K562 (cell line): ENCODE measurements around the gene KIR3DL1. TPM values are rescaled to one million over a fixed set of nuclear protein-coding genes. Genes with fewer than 3 reads are reported as not detected.

Experiments used
- ATAC-seq: fragments of 200-7000 bp; cut with Tn5 transposase; 3 replicates; pipeline ENCODE4 v1.9.1; 2020; ENCODE audit warnings: moderate library complexity
- BruUV-seq: library from RNA; stranded (reverse); fragments of 400-500 nt; replicated peaks from 2 replicates; lab custom pipeline; 2021; lab: Mats Ljungman, UMichigan
- CTCF ChIA-PET: fragments of 300-600 bp; formaldehyde crosslinking; extraction: SDS; loops from one replicate; lab custom pipeline; 2021; ENCODE audit warnings: low intra/inter-chr PET ratio; lab: Yijun Ruan, JAX
- POLR2A ChIA-PET: fragments of 300-600, 350-650 bp; sonication (Branson Sonifier 250); formaldehyde crosslinking; extraction: SDS; loops from one replicate; lab custom pipeline; 2021; ENCODE audit warnings: antibody characterized with exemption, inconsistent platforms; lab: Yijun Ruan, JAX
- DNase-seq, 4 experiments: peaks; one replicate each; pipeline versions ENCODE4 v3.0.0 to v3.0.0-alpha.2; 2011 to 2018; ENCODE audit warnings: low spot score in 3 of 4, mixed read lengths in 3 of 4; ENCODE audit errors: extremely low read depth in 1 of 4
- FAIRE-seq: peaks from 2 replicates; lab custom pipeline; 2011; peaks lifted over from hg19 to GRCh38; lab: Jason Lieb, UNC
- H2AFZ ChIP-seq: 2 replicates; pipeline ENCODE4 v1.6.0; 2011; ENCODE audit warnings: low read depth, low read length, control low read depth, inconsistent platforms
- H3K27ac ChIP-seq: fragments of 200-600 bp; 3 replicates; pipeline ENCODE4 v1.8.0; 2011; ENCODE audit warnings: low read depth, mild to moderate bottlenecking, control low read depth, inconsistent platforms, low read length, moderate library complexity, mixed read lengths; ENCODE audit errors: extremely low read depth
- H3K27me3 ChIP-seq, 2 experiments: fragments of 300-600 bp in 1 of 2; 2 replicates in 1 of 2; 3 replicates in 1 of 2; pipeline versions ENCODE4 v1.6.0 to v1.8.0; 2011; ENCODE audit warnings: inconsistent platforms in 2 of 2, low read length in 2 of 2, mild to moderate bottlenecking in 1 of 2, mixed read lengths in 1 of 2, moderate library complexity in 1 of 2; ENCODE audit not compliant: control insufficient read depth in 2 of 2, insufficient read depth in 2 of 2
- H3K36me3 ChIP-seq: fragments of 300-600 bp; 3 replicates; pipeline ENCODE4 v1.8.0; 2011; ENCODE audit warnings: mild to moderate bottlenecking, low read length, inconsistent platforms; ENCODE audit not compliant: control insufficient read depth, insufficient read depth
- H3K4me1 ChIP-seq, 2 experiments: fragments of 200-600 bp in 1 of 2; replicated peaks in 1 of 2; 2 replicates in 1 of 2; 3 replicates in 1 of 2; pipeline versions ENCODE4 v1.5.1 to v1.8.0; 2011; ENCODE audit warnings: inconsistent platforms in 2 of 2, low read length in 2 of 2, mild to moderate bottlenecking in 1 of 2, mixed read lengths in 1 of 2, moderate library complexity in 1 of 2; ENCODE audit not compliant: control insufficient read depth in 2 of 2, insufficient read depth in 2 of 2
- H3K4me2 ChIP-seq: 2 replicates; pipeline ENCODE4 v1.6.1; 2011; ENCODE audit warnings: low read length, control low read depth, inconsistent platforms, mixed read lengths; ENCODE audit not compliant: insufficient read depth
- H3K4me3 ChIP-seq: fragments of 200-600 bp; sonication (generic), shearing (Covaris generic); 2 replicates; pipeline ENCODE4 v1.5.1; 2016; ENCODE audit warnings: control low read depth, inconsistent platforms
- H3K79me2 ChIP-seq: fragments of 200-600 bp; 3 replicates; pipeline ENCODE4 v1.8.0; 2011; ENCODE audit warnings: low read length, inconsistent platforms; ENCODE audit not compliant: control insufficient read depth, insufficient read depth
- H3K9ac ChIP-seq, 2 experiments: 2 replicates each; pipeline versions ENCODE4 v1.6.0 to v1.6.1; 2011; ENCODE audit warnings: low read depth in 2 of 2, low read length in 2 of 2, control low read depth in 1 of 2, inconsistent platforms in 1 of 2, mild to moderate bottlenecking in 1 of 2, mixed read lengths in 1 of 2; ENCODE audit not compliant: insufficient read depth in 1 of 2
- H3K9me1 ChIP-seq: one replicate; pipeline ENCODE4 v1.6.0; 2011; ENCODE audit warnings: inconsistent platforms, mild to moderate bottlenecking, low read length, moderate library complexity; ENCODE audit not compliant: control insufficient read depth, insufficient read depth
- H3K9me3 ChIP-seq: replicated peaks from 2 replicates; pipeline ENCODE4 v1.5.1; 2011; ENCODE audit warnings: low read depth, low read length, inconsistent platforms; ENCODE audit not compliant: control insufficient read depth, insufficient read depth
- H4K20me1 ChIP-seq: replicated peaks from 2 replicates; pipeline ENCODE4 v1.6.1; 2011; ENCODE audit warnings: low read length, inconsistent platforms, mixed read lengths; ENCODE audit not compliant: control insufficient read depth, insufficient read depth
- GABPA ChIP-seq: fragments of 200-800 bp; sonication (Bioruptor generic); conservative IDR thresholded peaks from 2 replicates; pipeline ENCODE4 v1.6.1; 2016; ENCODE audit warnings: low read depth, missing genetic modification characterization, missing compliant biosample characterization
- GTF2F1 ChIP-seq: IDR thresholded peaks from 2 replicates; pipeline ENCODE4 v1.6.1; 2011; ENCODE audit warnings: low read depth, low read length, improper control_type of control experiment
- HES1 ChIP-seq: fragments of 450-650 bp; IDR thresholded peaks from 2 replicates; pipeline ENCODE4 v1.6.1; 2016; ENCODE audit warnings: low read depth, mild to moderate bottlenecking, moderate library complexity
- HMGN3 ChIP-seq: IDR thresholded peaks from 2 replicates; pipeline ENCODE4 v1.6.1; 2011; ENCODE audit warnings: borderline replicate concordance, low read depth, mild to moderate bottlenecking, mixed read lengths, low read length; ENCODE audit not compliant: insufficient read length; ENCODE audit errors: extremely low read depth
- MTA1 ChIP-seq: fragments of 450-650 bp; IDR thresholded peaks from 2 replicates; pipeline ENCODE4 v1.6.1; 2017; ENCODE audit warnings: borderline replicate concordance
- PCBP2 ChIP-seq: fragments of 200-400 bp; formaldehyde crosslinking; IDR thresholded peaks from 2 replicates; pipeline ENCODE4 v1.6.1; 2018; ENCODE audit warnings: low read length, low read depth, mild to moderate bottlenecking, moderate library complexity; ENCODE audit not compliant: poor library complexity, severe bottlenecking
- TOE1 ChIP-seq, 2 experiments: fragments of 450-650 bp in 1 of 2; sonication (generic) in 1 of 2; formaldehyde crosslinking in 1 of 2; IDR thresholded peaks; 2 replicates each; pipeline versions ENCODE4 v1.7.1 to v1.8.0; 2016 to 2022; ENCODE audit warnings: borderline replicate concordance in 2 of 2, mild to moderate bottlenecking in 2 of 2, antibody characterized with exemption in 1 of 2, inconsistent platforms in 1 of 2, low read depth in 1 of 2, missing genetic modification reagents in 1 of 2, moderate library complexity in 1 of 2
- XRCC5 ChIP-seq: fragments of 200-400 bp; formaldehyde crosslinking; IDR thresholded peaks from 2 replicates; pipeline ENCODE4 v1.6.1; 2017; ENCODE audit warnings: low read depth, mild to moderate bottlenecking, low read length
- ZC3H8 ChIP-seq: fragments of 450-650 bp; IDR thresholded peaks from 2 replicates; pipeline ENCODE4 v1.6.1; 2017
- ZNF511 ChIP-seq: sonication (generic); formaldehyde crosslinking; IDR thresholded peaks from 2 replicates; pipeline ENCODE4 v1.8.0; 2022; ENCODE audit warnings: mild to moderate bottlenecking, missing genetic modification reagents
- ZNF696 ChIP-seq: fragments of 250-450 bp; sonication (Bioruptor Pico); conservative IDR thresholded peaks from 2 replicates; pipeline ENCODE4 v1.4.0; 2020; ENCODE audit warnings: mild to moderate bottlenecking, moderate library complexity
- ZZZ3 ChIP-seq: fragments of 450-650 bp; IDR thresholded peaks from 2 replicates; pipeline ENCODE4 v1.6.1; 2016; ENCODE audit warnings: antibody characterized with exemption, mild to moderate bottlenecking, moderate library complexity
- WGBS: fragments of 100-300 bp; shearing (Covaris generic); methylation state at CpG from one replicate; pipeline ENCODE4 v1.1.6; 2016; ENCODE audit warnings: low coverage, mixed read lengths; ENCODE audit not compliant: insufficient coverage; ENCODE audit errors: missing lambda C conversion rate; 5-methylcytosine and 5-hydroxymethylcytosine counted together
- in situ Hi-C: fragments of 300-500 bp; cut with MboI; formaldehyde crosslinking; loops from 4 replicates; pipeline ENCODE4 v1.15.0; 2018; ENCODE audit warnings: inconsistent platforms, mixed read lengths
- intact Hi-C: fragments of 100-400 bp; cut with micrococcal nuclease; formaldehyde crosslinking; loops from 2 replicates; pipeline ENCODE4 v1.14.2; 2022
- polyA plus RNA-seq, 8 experiments: library from polyadenylated mRNA; depleted of rRNA in 4 of 8; stranded (reverse) in 5 of 8; unstranded in 3 of 8; fragments of >200 nt; fragmentation: Nextera tagmentation in 2 of 8; fragmentation: Illumina TruSeq in 1 of 8; extraction: Ambion mirVana in 2 of 8; extraction: Trizol in 1 of 8; gene quantifications; 2 replicates each; pipeline versions ENCODE4 v1.2.1 to v1.2.3, GENCODE V29; 2011 to 2014; ENCODE audit warnings: inconsistent platforms in 1 of 8, missing spikeins in 1 of 8
- total RNA-seq, 7 experiments: library from RNA; depleted of rRNA in 6 of 7; stranded (reverse); fragments of >200 nt in 6 of 7; fragmentation: Illumina TruSeq in 2 of 7; extraction: Trizol in 2 of 7; gene quantifications; 2 replicates each; pipeline versions ENCODE4 v1.2.1 to v1.2.3, GENCODE V29; 2011 to 2021; ENCODE audit warnings: low replicate concordance in 1 of 7

The KIR3DL1 gene
- total and polyA plus RNA-seq, 9 of the 15 experiments (the other 6 are each of a cell fraction or from before 2014, with no cell fraction given), result not detected

- FAIRE-seq (no peak), ATAC-seq (no peak), DNase-seq (no peak)
- no TSS peak for BruUV-seq
- intact Hi-C loops (no loop called here), in situ Hi-C loops (no loop called here)
- Histone ChIP-seq H3K36me3 (no peaks in the 10 kb centered on the region), H3K9me3 (no peaks in the 10 kb centered on the region), H3K4me2 (no peak overlapping the region), H3K9ac (no peak overlapping the region), H2AFZ (no peak overlapping the region), H4K20me1 (0 out of 2 replicates have a peak, but pooled peaks cover 2% of the 10 kb centered on the region), H3K4me1 (no peaks in the 10 kb centered on the region), H3K27me3 (peaks cover 5 to 53% of the 10 kb centered on the region in 2 experiments; a peak in 4 of 5 replicates), H3K4me3 (no peak overlapping the region), H3K27ac (no peak overlapping the region), H3K79me2 (no peaks in the 10 kb centered on the region), H3K9me1 (no peaks in the 10 kb centered on the region)
- ChIA-PET POLR2A (no interaction called here), CTCF (no interaction called here)
- WGBS, result 5% methylated on average over 10 of the region's 10 CpGs
- no peak for TF ChIP-seq ZC3H8
- TF ChIP-seq GTF2F1, result no peak
- TF ChIP-seq HES1, result no peak
- TF ChIP-seq XRCC5, result no peak
- TF ChIP-seq ZZZ3, result no peak
- TF ChIP-seq ZNF511 (CRISPR knock-in tag), result no peak
- TF ChIP-seq PCBP2, result no peak
- no peak for TF ChIP-seq HMGN3
- no peak for TF ChIP-seq TOE1 (IDR thresholded peaks at IDR 0.05; ENCODE audit: borderline replicate concordance)
- TF ChIP-seq TOE1 (CRISPR knock-in tag; IDR thresholded peaks at IDR 0.05; ENCODE audit: borderline replicate concordance, low read depth), result no peak
- TF ChIP-seq ZNF696 (CRISPR knock-in tag), result no peak
- TF ChIP-seq GABPA (tag), result no peak
- no peak for TF ChIP-seq MTA1
Observed at GRCh38 chr19:54804571-54804970, 11.7 kb upstream of the KIR3DL1 start.
